OCI-LY7 (cell line): ENCODE measurements around the gene TXNDC11. TPM values are rescaled to one million over a fixed set of nuclear protein-coding genes. Genes with fewer than 3 reads are reported as not detected.
A peak's percentile ranks its signal among the peaks of the same experiment; 100 is the strongest.

Experiments
- BruUV-seq: library from RNA; stranded (reverse); fragments of 400-500 nt; replicated peaks from 2 replicates; lab custom pipeline; 2021; lab: Mats Ljungman, UMichigan
- CTCF ChIA-PET: fragments of 300-600 bp; sonication (Branson Sonifier 250); formaldehyde crosslinking; loops from one replicate; lab custom pipeline; 2022; ENCODE audit warnings: antibody characterized with exemption; ENCODE audit not compliant: unreplicated experiment; lab: Charles Lee
- POLR2A ChIA-PET: fragments of 300-600 bp; sonication (Branson Sonifier 250); formaldehyde crosslinking; loops from one replicate; lab custom pipeline; 2022; ENCODE audit warnings: antibody characterized with exemption; lab: Charles Lee
- DNase-seq: peaks from one replicate; pipeline ENCODE4 v3.0.0-alpha.2; 2015; ENCODE audit warnings: low spot score
- H2AFZ ChIP-seq: fragments of 200-600 bp; sonication (generic), shearing (Covaris generic); 2 replicates; pipeline ENCODE4 v1.6.1; 2014; ENCODE audit warnings: mild to moderate bottlenecking, antibody characterized with exemption, low read length, moderate library complexity
- H3K27ac ChIP-seq: fragments of 200-600 bp; sonication (generic); 2 replicates; pipeline ENCODE4 v1.5.1; 2014; ENCODE audit warnings: mixed run types, low read depth, mild to moderate bottlenecking, moderate library complexity, low read length, inconsistent platforms; ENCODE audit not compliant: poor library complexity, severe bottlenecking
- H3K36me3 ChIP-seq: fragments of 200-600 bp; sonication (generic); 2 replicates; pipeline ENCODE4 v1.6.1; 2014; ENCODE audit warnings: mild to moderate bottlenecking, antibody characterized with exemption, low read length, moderate library complexity, mixed read lengths; ENCODE audit not compliant: insufficient read depth
- H3K4me1 ChIP-seq: fragments of 200-600 bp; sonication (generic); 2 replicates; pipeline ENCODE4 v1.5.1; 2014; ENCODE audit warnings: mild to moderate bottlenecking, low read length; ENCODE audit not compliant: insufficient read depth, poor library complexity, severe bottlenecking
- H3K4me2 ChIP-seq: fragments of 200-600 bp; sonication (generic); 2 replicates; pipeline ENCODE4 v1.6.1; 2014; ENCODE audit warnings: mild to moderate bottlenecking, low read length
- H3K4me3 ChIP-seq: fragments of 200-600 bp; sonication (generic); 2 replicates; pipeline ENCODE4 v1.5.1; 2014; ENCODE audit warnings: mild to moderate bottlenecking, low read depth, low read length; ENCODE audit not compliant: poor library complexity, severe bottlenecking
- H3K79me2 ChIP-seq: fragments of 200-600 bp; sonication (generic); 2 replicates; pipeline ENCODE4 v1.6.1; 2016; ENCODE audit warnings: low read depth, mild to moderate bottlenecking, low read length, moderate library complexity, mixed read lengths; ENCODE audit not compliant: insufficient read depth
- H3K9me2 ChIP-seq: fragments of 200-600 bp; sonication (generic); 2 replicates; pipeline ENCODE4 v1.6.1; 2016; ENCODE audit warnings: mild to moderate bottlenecking, low read length, mixed read lengths; ENCODE audit not compliant: insufficient read depth
- H3K9me3 ChIP-seq: fragments of 200-600 bp; sonication (generic); 2 replicates; pipeline ENCODE4 v1.6.1; 2014; ENCODE audit warnings: mild to moderate bottlenecking, mixed run types, low read length, mixed read lengths
- H4K20me1 ChIP-seq: fragments of 200-600 bp; sonication (generic); 2 replicates; pipeline ENCODE4 v1.6.1; 2014; ENCODE audit warnings: mild to moderate bottlenecking, antibody characterized with exemption, low read length, moderate library complexity, mixed read lengths; ENCODE audit not compliant: insufficient read depth
- CTCF ChIP-seq: fragments of 200-600 bp; sonication (generic); conservative IDR thresholded peaks from 2 replicates; pipeline ENCODE4 v1.5.1; 2014; ENCODE audit warnings: mild to moderate bottlenecking, antibody characterized with exemption, low read length, moderate library complexity, mixed read lengths
- EZH2phosphoT487 ChIP-seq: fragments of 200-600 bp; sonication (generic); IDR thresholded peaks from 2 replicates; pipeline ENCODE4 v1.6.1; 2018; ENCODE audit warnings: low read depth, borderline replicate concordance, mild to moderate bottlenecking, mixed run types, antibody characterized with exemption, low read length, moderate library complexity, mixed read lengths
- intact Hi-C: fragments of 100-400 bp; cut with micrococcal nuclease; formaldehyde crosslinking; loops from one replicate; pipeline ENCODE4 v1.10.0; 2022; ENCODE audit not compliant: unreplicated experiment
- total RNA-seq, 2 experiments: library from RNA; depleted of rRNA in 1 of 2; stranded (reverse); fragments of >200 nt in 1 of 2; shearing (Covaris generic) in 1 of 2; gene quantifications; 2 replicates each; pipeline ENCODE4 v1.2.3, GENCODE V29; 2014 to 2022

Gene TXNDC11
- total RNA-seq, 2 experiments from 2014 or later = 88.6 to 96.0 TPM

GRCh38 chr16:11682655-11683096 is 60.0 kb downstream of the TXNDC11 start:
- no peaks in the 10 kb centered on the region for H3K9me2 ChIP-seq
- no peak for TF ChIP-seq EZH2phosphoT487
- peak overlapping the region; percentile 98 for H3K27ac ChIP-seq
- BruUV-seq = no TSS peak
- ChIA-PET CTCF (no interaction called here), POLR2A (interaction anchor here (0.9 to 1.0 kb wide), 3 partner anchors 59 to 115 kb away, joined by 3 to 5 read pairs (median 5); partner anchors contain the start of genes TXNDC11 and ZC3H7A)
- DNase-seq = no peak
- peaks cover 65% of the 10 kb centered on the region for H3K79me2 ChIP-seq
- H4K20me1 ChIP-seq = no peaks in the 10 kb centered on the region
- H3K4me1 ChIP-seq = peaks cover 100% of the 10 kb centered on the region
- no peaks in the 10 kb centered on the region for H3K9me3 ChIP-seq
- H2AFZ ChIP-seq = no peak overlapping the region
- H3K4me3 ChIP-seq = peak overlapping the region; percentile 59
- peaks cover 76% of the 10 kb centered on the region for H3K36me3 ChIP-seq
- intact Hi-C loops = loop anchor here (1.0 to 5.0 kb wide), 3 partner anchors 54 to 285 kb away; partner anchors contain the start of gene TNFRSF17
- peak overlapping the region; percentile 80 for H3K4me2 ChIP-seq

- CTCF ChIA-PET = no interaction called here
- peak overlapping the region; percentile 80 for H3K4me2 ChIP-seq
- intact Hi-C loops = loop anchor here (1.0 to 5.0 kb wide), 3 partner anchors 53 to 285 kb away; partner anchors contain the start of gene TNFRSF17
- peak; percentile 94 for DNase-seq
- peaks cover 100% of the 10 kb centered on the region for H3K4me1 ChIP-seq
- peak overlapping the region; percentile 59 for H3K4me3 ChIP-seq
- BruUV-seq = TSS peak; percentile 39
- H3K79me2 ChIP-seq = peaks cover 59% of the 10 kb centered on the region
- peak overlapping the region; percentile 98 for H3K27ac ChIP-seq
- POLR2A ChIA-PET = interaction anchor here (0.9 to 1.0 kb wide), 3 partner anchors 60 to 115 kb away, joined by 3 to 5 read pairs (median 5); partner anchors contain the start of genes TXNDC11 and ZC3H7A
- TF ChIP-seq CTCF = no peak
- no peak for TF ChIP-seq EZH2phosphoT487
- no peaks in the 10 kb centered on the region for H3K9me3 ChIP-seq
- no peaks in the 10 kb centered on the region for H3K9me2 ChIP-seq
- H2AFZ ChIP-seq = no peak overlapping the region
- H4K20me1 ChIP-seq = no peaks in the 10 kb centered on the region
- peaks cover 76% of the 10 kb centered on the region for H3K36me3 ChIP-seq
These were observed 60.5 kb downstream of the TXNDC11 start for GRCh38 chr16:11681976-11682654.

- no peaks in the 10 kb centered on the region for H4K20me1 ChIP-seq
- H3K36me3 ChIP-seq = peaks cover 76% of the 10 kb centered on the region
- no peaks in the 10 kb centered on the region for H3K9me3 ChIP-seq
- intact Hi-C loops = loop anchor here (5.0 kb wide), 1 partner anchor 286 kb away; the partner anchor contains the start of gene TNFRSF17
- peak overlapping the region; percentile 98 for H3K27ac ChIP-seq
- ChIA-PET CTCF (no interaction called here), POLR2A (interaction anchor here (0.9 to 1.0 kb wide), 3 partner anchors 60 to 116 kb away, joined by 3 to 5 read pairs (median 5); partner anchors contain the start of genes TXNDC11 and ZC3H7A)
- H3K4me2 ChIP-seq = peak overlapping the region; percentile 80
- peak overlapping the region; percentile 59 for H3K4me3 ChIP-seq
- H3K9me2 ChIP-seq = no peaks in the 10 kb centered on the region
- H3K4me1 ChIP-seq = peaks cover 100% of the 10 kb centered on the region
- DNase-seq = peak; percentile 95
- H2AFZ ChIP-seq = no peak overlapping the region
- TF ChIP-seq CTCF = no peak
- TF ChIP-seq EZH2phosphoT487 = no peak
- BruUV-seq = no TSS peak
- peaks cover 54% of the 10 kb centered on the region for H3K79me2 ChIP-seq
These were observed 61.1 kb downstream of the TXNDC11 start for GRCh38 chr16:11681556-11681955.
